Measurements from ENCODE around the gene ERGIC1. TPM values are rescaled to one million over a fixed set of nuclear protein-coding genes. Genes with fewer than 3 reads are reported as not detected.

Gene ERGIC1
- polyA plus RNA-seq, 4 donors, result 58.1 to 127 (median 94.1) TPM

DNA sequence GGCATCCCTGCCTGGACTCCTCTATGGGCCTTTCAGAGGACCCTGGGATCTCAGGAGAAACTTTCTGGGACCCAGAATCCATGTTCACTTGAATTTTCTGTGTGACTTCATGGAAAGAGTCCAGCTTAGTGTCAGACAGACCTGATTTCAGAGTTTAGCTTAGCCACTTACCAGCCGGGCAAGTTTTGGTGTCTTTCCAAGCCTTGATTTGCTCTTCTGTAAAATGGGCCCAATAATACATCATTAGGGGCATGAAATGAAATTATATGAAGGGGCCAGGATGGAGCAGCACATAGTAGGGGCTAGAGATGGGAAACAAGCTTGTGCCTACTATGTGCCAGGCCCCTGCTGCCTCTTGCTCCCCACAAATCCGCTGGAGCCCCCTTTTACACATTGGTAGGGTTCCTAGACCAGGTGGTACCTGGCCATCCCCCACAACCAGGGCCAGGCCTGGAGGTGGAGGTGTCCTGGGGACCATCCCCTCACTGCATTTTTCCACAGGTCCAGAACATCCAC, 92.0 kb downstream of the ERGIC1 start:
- Histone ChIP-seq H3K36me3 (ENCODE audit: control insufficient read depth in 3 of 3, insufficient read depth in 2 of 3, low read depth in 1 of 3, low read length in 3 of 3) (peaks cover 3 to 68% (median 5%) of the 10 kb centered on the region in 3 donors), H3K4me1 (ENCODE audit: control insufficient read depth in 3 of 3, insufficient read depth in 2 of 3, low read depth in 1 of 3, low read length in 2 of 3) (no peaks in the 10 kb centered on the region), H3K27me3 (ENCODE audit: control insufficient read depth in 3 of 3, insufficient read depth in 3 of 3, low read length in 3 of 3) (no peaks in the 10 kb centered on the region), H3K4me3 (ENCODE audit: low read depth in 1 of 3, low read length in 3 of 3) (no peak overlapping the region), H3K9me3 (ENCODE audit: control insufficient read depth in 2 of 2, insufficient read depth in 1 of 2, low read depth in 1 of 2, low read length in 1 of 2) (no peaks in the 10 kb centered on the region), H3K27ac (ENCODE audit: low read depth in 1 of 3, low read length in 2 of 3) (no peak overlapping the region)
- DNase-seq (no peak), FAIRE-seq (no peak)
- 95 to 99% (median 98%) methylated on average over 2 of the region's 2 CpGs for WGBS, 3 donors

DNA sequence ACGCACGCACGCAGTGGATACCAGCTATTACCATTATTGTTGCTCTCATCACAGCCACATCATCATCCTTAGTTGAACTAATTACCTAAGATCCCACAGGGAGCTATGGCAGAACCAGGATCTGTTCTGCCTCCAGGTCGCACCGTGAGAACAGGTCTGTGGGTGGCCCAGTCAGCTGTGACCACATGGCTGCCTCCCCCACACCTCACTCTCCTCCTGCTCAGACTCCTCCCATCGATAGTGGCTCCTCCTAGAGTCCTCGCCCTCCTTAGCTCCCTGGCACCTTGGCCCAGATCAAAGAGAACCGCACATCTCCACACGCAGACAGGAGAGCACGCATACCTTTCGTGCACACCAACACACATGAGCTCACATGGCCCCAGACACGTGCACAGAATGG, 92.7 kb downstream of the ERGIC1 start:
- FAIRE-seq (no peak), DNase-seq (no peak)
- Histone ChIP-seq H3K27ac (ENCODE audit: low read depth in 1 of 3, low read length in 2 of 3) (no peak overlapping the region), H3K4me3 (ENCODE audit: low read depth in 1 of 3, low read length in 3 of 3) (no peak overlapping the region), H3K9me3 (ENCODE audit: control insufficient read depth in 2 of 2, insufficient read depth in 1 of 2, low read depth in 1 of 2, low read length in 1 of 2) (no peaks in the 10 kb centered on the region), H3K36me3 (ENCODE audit: control insufficient read depth in 3 of 3, insufficient read depth in 2 of 3, low read depth in 1 of 3, low read length in 3 of 3) (peaks cover 3 to 64% (median 5%) of the 10 kb centered on the region in 3 donors), H3K4me1 (ENCODE audit: control insufficient read depth in 3 of 3, insufficient read depth in 2 of 3, low read depth in 1 of 3, low read length in 2 of 3) (no peaks in the 10 kb centered on the region), H3K27me3 (ENCODE audit: control insufficient read depth in 3 of 3, insufficient read depth in 3 of 3, low read length in 3 of 3) (no peaks in the 10 kb centered on the region)
- 83 to 89% (median 86%) methylated on average over 12 of the region's 12 CpGs for WGBS, 3 donors

- no peak overlapping the region for H3K4me3 ChIP-seq (ENCODE audit: low read depth in 1 of 3, low read length in 3 of 3)
- no peaks in the 10 kb centered on the region for H3K4me1 ChIP-seq (ENCODE audit: control insufficient read depth in 3 of 3, insufficient read depth in 2 of 3, low read depth in 1 of 3, low read length in 2 of 3)
- 92 to 98% (median 98%) methylated on average over 3 of the region's 3 CpGs for WGBS, 3 donors
- FAIRE-seq (no peak), DNase-seq (no peak)
- peaks cover 3 to 59% (median 5%) of the 10 kb centered on the region in 3 donors for H3K36me3 ChIP-seq (ENCODE audit: control insufficient read depth in 3 of 3, insufficient read depth in 2 of 3, low read depth in 1 of 3, low read length in 3 of 3)
- H3K9me3 ChIP-seq (ENCODE audit: control insufficient read depth in 2 of 2, insufficient read depth in 1 of 2, low read depth in 1 of 2, low read length in 1 of 2), result no peaks in the 10 kb centered on the region
- H3K27ac ChIP-seq (ENCODE audit: low read depth in 1 of 3, low read length in 2 of 3), result no peak overlapping the region
- no peaks in the 10 kb centered on the region for H3K27me3 ChIP-seq (ENCODE audit: control insufficient read depth in 3 of 3, insufficient read depth in 3 of 3, low read length in 3 of 3)
Observed at GRCh38 chr5:172929371-172929838, 95.4 kb downstream of the ERGIC1 start.

GRCh38 chr5:172931001-172931536, 97.0 kb downstream of the ERGIC1 start:
- Histone ChIP-seq H3K4me1 (ENCODE audit: control insufficient read depth in 3 of 3, insufficient read depth in 2 of 3, low read depth in 1 of 3, low read length in 2 of 3) (no peaks in the 10 kb centered on the region), H3K9me3 (ENCODE audit: control insufficient read depth in 2 of 2, insufficient read depth in 1 of 2, low read depth in 1 of 2, low read length in 1 of 2) (no peaks in the 10 kb centered on the region), H3K36me3 (ENCODE audit: control insufficient read depth in 3 of 3, insufficient read depth in 2 of 3, low read depth in 1 of 3, low read length in 3 of 3) (peaks cover 7 to 61% (median 8%) of the 10 kb centered on the region in 3 donors), H3K27ac (ENCODE audit: low read depth in 1 of 3, low read length in 2 of 3) (peak overlapping the region in 1 of 3 donors; percentile 9), H3K27me3 (ENCODE audit: control insufficient read depth in 3 of 3, insufficient read depth in 3 of 3, low read length in 3 of 3) (no peaks in the 10 kb centered on the region), H3K4me3 (ENCODE audit: low read depth in 1 of 3, low read length in 3 of 3) (no peak overlapping the region)
- WGBS, 3 donors, result 71 to 79% (median 77%) methylated on average over 9 of the region's 9 CpGs
- no peak for DNase-seq
- FAIRE-seq, result no peak

DNA sequence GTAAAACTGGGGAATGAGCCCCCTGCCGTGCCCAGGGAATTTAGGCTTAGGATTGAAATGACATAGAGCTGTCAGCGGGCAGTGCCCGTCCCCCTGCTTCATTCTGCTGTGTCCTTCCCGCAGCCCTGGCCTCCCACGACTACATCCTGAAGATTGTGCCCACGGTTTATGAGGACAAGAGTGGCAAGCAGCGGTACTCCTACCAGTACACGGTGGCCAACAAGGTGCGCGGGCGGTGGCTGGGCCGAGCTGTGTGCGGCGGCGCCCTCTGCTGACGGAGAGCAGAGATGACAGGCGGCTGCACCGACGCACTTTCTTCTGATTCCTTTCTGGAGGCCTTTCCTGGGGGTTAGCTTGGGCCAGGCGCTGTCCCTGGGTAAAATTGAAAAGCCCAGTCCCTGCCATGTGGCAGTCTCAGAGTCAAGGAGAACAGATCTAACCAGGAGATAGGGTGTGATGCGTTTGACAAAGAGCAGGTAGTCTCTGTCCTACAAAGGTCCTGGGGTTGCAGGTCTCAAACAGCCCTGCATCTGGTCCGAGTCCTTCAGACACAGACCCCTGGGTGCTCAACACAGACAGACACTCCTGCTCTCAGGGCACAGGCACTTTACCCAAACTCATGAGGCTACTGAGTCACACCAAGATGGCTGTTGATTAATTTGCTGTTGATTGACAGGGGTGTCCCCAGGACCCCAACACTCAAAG, 98.4 kb downstream of the ERGIC1 start:
- WGBS, 3 donors, result 18 to 23% (median 19%) methylated on average over 22 of the region's 22 CpGs
- H3K4me1 ChIP-seq (ENCODE audit: control insufficient read depth in 3 of 3, insufficient read depth in 2 of 3, low read depth in 1 of 3, low read length in 2 of 3), result no peaks in the 10 kb centered on the region
- H3K9me3 ChIP-seq (ENCODE audit: control insufficient read depth in 2 of 2, insufficient read depth in 1 of 2, low read depth in 1 of 2, low read length in 1 of 2), result no peaks in the 10 kb centered on the region
- DNase-seq (peak; percentile 65 to 74), FAIRE-seq (no peak)
- no peaks in the 10 kb centered on the region for H3K27me3 ChIP-seq (ENCODE audit: control insufficient read depth in 3 of 3, insufficient read depth in 3 of 3, low read length in 3 of 3)
- H3K36me3 ChIP-seq (ENCODE audit: control insufficient read depth in 3 of 3, insufficient read depth in 2 of 3, low read depth in 1 of 3, low read length in 3 of 3), result peaks cover 4 to 60% (median 10%) of the 10 kb centered on the region in 3 donors
- no peak overlapping the region for H3K4me3 ChIP-seq (ENCODE audit: low read depth in 1 of 3, low read length in 3 of 3)
- peak overlapping the region in 1 of 3 donors; percentile 7 for H3K27ac ChIP-seq (ENCODE audit: low read depth in 1 of 3, low read length in 2 of 3)

DNA sequence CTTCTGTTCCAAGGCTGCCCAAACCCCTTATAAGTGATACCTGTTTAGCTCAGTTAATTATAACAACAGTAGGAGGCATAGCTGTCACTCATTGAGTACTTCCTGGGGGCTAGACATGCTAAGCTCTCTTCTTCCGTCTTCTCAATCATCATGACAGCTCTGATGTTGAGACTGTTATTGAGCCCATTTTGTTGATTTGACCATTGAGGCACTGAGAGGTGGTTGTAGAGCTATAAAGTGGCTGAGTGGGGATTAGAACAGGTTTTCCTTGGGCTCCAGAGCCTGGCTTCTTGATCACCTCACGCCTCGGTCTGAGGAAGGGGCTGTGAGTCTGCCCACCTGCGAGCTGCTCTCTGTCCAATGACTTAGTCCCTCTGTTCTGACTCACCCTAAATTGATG, 99.2 kb downstream of the ERGIC1 start:
- no peak for DNase-seq
- Histone ChIP-seq H3K27ac (ENCODE audit: low read depth in 1 of 3, low read length in 2 of 3) (no peak overlapping the region), H3K4me1 (ENCODE audit: control insufficient read depth in 3 of 3, insufficient read depth in 2 of 3, low read depth in 1 of 3, low read length in 2 of 3) (no peaks in the 10 kb centered on the region), H3K9me3 (ENCODE audit: control insufficient read depth in 2 of 2, insufficient read depth in 1 of 2, low read depth in 1 of 2, low read length in 1 of 2) (no peaks in the 10 kb centered on the region), H3K36me3 (ENCODE audit: control insufficient read depth in 3 of 3, insufficient read depth in 2 of 3, low read depth in 1 of 3, low read length in 3 of 3) (peaks cover 4 to 60% (median 7%) of the 10 kb centered on the region in 3 donors), H3K27me3 (ENCODE audit: control insufficient read depth in 3 of 3, insufficient read depth in 3 of 3, low read length in 3 of 3) (no peaks in the 10 kb centered on the region), H3K4me3 (ENCODE audit: low read depth in 1 of 3, low read length in 3 of 3) (no peak overlapping the region)
- FAIRE-seq, result no peak
- 90 to 95% (median 94%) methylated on average over 4 of the region's 4 CpGs for WGBS, 3 donors

GRCh38 chr5:172935096-172935495, 101.0 kb downstream of the ERGIC1 start:
- Histone ChIP-seq H3K4me3 (ENCODE audit: low read depth in 1 of 3, low read length in 3 of 3) (no peak overlapping the region), H3K27ac (ENCODE audit: low read depth in 1 of 3, low read length in 2 of 3) (no peak overlapping the region), H3K4me1 (ENCODE audit: control insufficient read depth in 3 of 3, insufficient read depth in 2 of 3, low read depth in 1 of 3, low read length in 2 of 3) (no peaks in the 10 kb centered on the region), H3K27me3 (ENCODE audit: control insufficient read depth in 3 of 3, insufficient read depth in 3 of 3, low read length in 3 of 3) (no peaks in the 10 kb centered on the region), H3K9me3 (ENCODE audit: control insufficient read depth in 2 of 2, insufficient read depth in 1 of 2, low read depth in 1 of 2, low read length in 1 of 2) (no peaks in the 10 kb centered on the region), H3K36me3 (ENCODE audit: control insufficient read depth in 3 of 3, insufficient read depth in 2 of 3, low read depth in 1 of 3, low read length in 3 of 3) (peaks cover 6 to 72% (median 7%) of the 10 kb centered on the region in 3 donors)
- DNase-seq (no peak), FAIRE-seq (no peak)
- WGBS, 3 donors, result 94 to 95% (median 95%) methylated on average over 14 of the region's 14 CpGs

DNA sequence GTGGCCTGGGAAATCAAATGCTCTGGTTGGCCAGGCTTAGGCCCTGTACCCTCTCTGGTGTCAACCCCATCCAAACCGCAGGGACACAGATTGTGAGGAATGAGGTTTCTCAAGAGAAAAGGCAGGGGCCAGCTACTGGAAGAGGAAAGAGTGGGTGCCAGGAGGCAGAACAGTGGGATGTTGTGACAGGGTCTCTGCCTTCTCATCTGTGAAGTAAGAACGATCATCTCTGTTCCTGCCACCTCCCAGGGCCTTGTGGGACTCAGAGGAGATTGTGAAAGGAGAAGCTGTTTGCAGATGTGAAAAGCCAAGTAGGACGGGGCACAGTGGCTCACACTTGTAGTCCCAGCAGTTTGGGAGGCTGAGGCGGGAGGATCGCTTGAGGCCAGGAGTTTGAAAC, 102.3 kb downstream of the ERGIC1 start:
- Histone ChIP-seq H3K36me3 (ENCODE audit: control insufficient read depth in 3 of 3, insufficient read depth in 2 of 3, low read depth in 1 of 3, low read length in 3 of 3) (peaks cover 7 to 79% (median 9%) of the 10 kb centered on the region in 3 donors), H3K4me1 (ENCODE audit: control insufficient read depth in 3 of 3, insufficient read depth in 2 of 3, low read depth in 1 of 3, low read length in 2 of 3) (no peaks in the 10 kb centered on the region), H3K9me3 (ENCODE audit: control insufficient read depth in 2 of 2, insufficient read depth in 1 of 2, low read depth in 1 of 2, low read length in 1 of 2) (no peaks in the 10 kb centered on the region), H3K27me3 (ENCODE audit: control insufficient read depth in 3 of 3, insufficient read depth in 3 of 3, low read length in 3 of 3) (no peaks in the 10 kb centered on the region), H3K4me3 (ENCODE audit: low read depth in 1 of 3, low read length in 3 of 3) (no peak overlapping the region), H3K27ac (ENCODE audit: low read depth in 1 of 3, low read length in 2 of 3) (no peak overlapping the region)
- 92 to 98% (median 93%) methylated on average over 5 of the region's 5 CpGs for WGBS, 3 donors
- DNase-seq (no peak), FAIRE-seq (no peak)

All from small intestine (tissue), 7 donors.